Aortic smooth muscle cell (primary cell): ENCODE results near the gene CCT3. TPM values are rescaled to one million over a fixed set of nuclear protein-coding genes. Genes with fewer than 3 reads are reported as not detected.

Source experiments
- total RNA-seq: library from RNA; depleted of rRNA; stranded (reverse); fragments of >200 nt; gene quantifications from 2 replicates; pipeline ENCODE4 v1.2.3, GENCODE V29; 2014

CCT3 gene
- 291 and 402 TPM in 2 replicates for total RNA-seq

GRCh38 chr1:156338180-156338976 lies at the start of gene CCT3, which contains the start of gene TSACC:
CCT3 (minus strand) TSS chr1:156338292; CDS start chr1:156338184, 108 bp downstream.
TSACC (plus strand) TSS chr1:156338526; CDS start chr1:156339758, 1,232 bp downstream.

DNA sequence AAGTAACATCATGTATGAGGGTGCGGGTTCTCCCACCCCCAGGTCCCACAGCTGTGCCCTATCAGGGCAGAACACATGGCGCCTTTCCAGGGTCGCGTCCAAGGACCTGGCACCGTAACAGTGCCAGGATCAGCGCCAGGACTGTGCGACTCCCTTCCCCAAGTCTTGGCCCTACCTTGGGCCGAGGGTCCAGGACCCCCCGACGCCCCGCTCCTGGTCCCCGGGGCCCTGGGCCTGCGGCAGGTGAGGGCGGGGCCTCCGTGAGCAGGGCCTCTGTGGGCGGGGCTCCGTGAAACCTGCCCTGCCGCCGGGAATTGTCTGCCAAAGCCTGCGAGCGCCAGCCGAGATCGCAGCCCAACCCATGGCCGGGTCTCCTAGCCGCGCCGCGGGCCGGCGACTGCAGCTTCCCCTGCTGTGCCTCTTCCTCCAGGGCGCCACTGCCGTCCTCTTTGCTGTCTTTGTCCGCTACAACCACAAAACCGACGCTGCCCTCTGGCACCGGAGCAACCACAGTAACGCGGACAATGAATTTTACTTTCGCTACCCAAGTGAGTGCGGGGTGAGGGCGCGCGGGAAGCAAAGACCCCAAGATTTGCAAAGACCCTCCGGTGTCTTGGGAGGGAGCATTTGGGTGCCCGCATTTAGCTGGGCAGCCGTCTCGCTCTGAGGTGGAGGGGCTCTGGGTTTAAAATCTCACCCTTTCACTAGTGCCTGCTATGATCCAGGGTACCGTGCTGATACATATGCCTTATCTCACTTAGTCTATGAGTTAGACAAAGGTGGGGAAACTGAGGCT lies 31.0 kb upstream of the CCT3 start, which contains the start of gene RHBG:
Gene RHBG, plus strand, starts transcription at position 323 of the 796 bp plus-strand sequence. Its CDS starts 39 bp downstream, at position 362.

GRCh38 chr1:156298852-156299357 lies 39.2 kb downstream of the CCT3 start, which contains the start of gene VHLL:
VHLL (minus strand) TSS chr1:156299307; CDS start chr1:156299189, 118 bp downstream.

GRCh38 chr1:156295391-156295947 lies 42.6 kb downstream of the CCT3 start, which contains the start of gene GLMP:
GLMP (minus strand) TSS chr1:156295679; CDS start chr1:156295645, 34 bp downstream.

DNA sequence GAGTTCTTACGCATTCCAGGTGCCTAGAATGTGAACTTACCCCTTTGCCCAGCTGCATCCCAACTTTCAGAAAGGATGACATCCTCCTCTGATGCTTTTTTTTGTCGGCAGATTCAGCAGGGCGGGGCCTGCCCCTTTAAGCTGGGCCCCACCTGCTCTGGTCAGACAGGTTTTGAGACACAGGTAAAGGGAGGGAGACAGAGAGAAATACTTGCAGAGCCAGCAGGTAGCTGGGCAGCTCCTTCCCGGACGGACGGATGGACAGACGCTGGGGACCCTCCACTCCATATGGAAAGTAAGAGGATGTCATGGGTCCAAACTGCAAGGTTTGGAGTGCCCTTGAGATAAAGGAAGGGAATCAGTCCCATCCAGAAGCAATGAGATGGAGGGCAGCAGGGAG lies 54.0 kb downstream of the CCT3 start, which contains the start of gene TMEM79:
Gene TMEM79, plus strand, starts transcription at position 214 of the 400 bp plus-strand sequence. CDS start 902 bp downstream, outside the sequence.

GRCh38 chr1:156282479-156283222 lies 55.4 kb downstream of the CCT3 start, which contains the start of gene SMG5:
SMG5 (minus strand) TSS chr1:156282825; CDS start chr1:156282680, 145 bp downstream.

Other genes with a start within 250 kb of the CCT3 start
- 2,412 and 2,559 TPM in 2 replicates for gene LMNA, start 223.6 kb downstream of the CCT3 start, total RNA-seq
- gene SEMA4A, start 184.7 kb downstream of the CCT3 start, total RNA-seq, result 3.0 and 6.8 TPM in 2 replicates
- gene SLC25A44, start 144.2 kb downstream of the CCT3 start, total RNA-seq, result 9.2 and 10.1 TPM in 2 replicates
- 28.5 and 29.5 TPM in 2 replicates for gene PMF1, start 125.3 kb downstream of the CCT3 start, total RNA-seq
- 0.13 TPM in 1 of 2 replicates, not detected in the other for gene BGLAP, start 96.1 kb downstream of the CCT3 start, total RNA-seq
- 0.26 and 0.44 TPM in 2 replicates for gene PAQR6, start 90.2 kb downstream of the CCT3 start, total RNA-seq
- 31.1 and 35.0 TPM in 2 replicates for gene SMG5, start 55.5 kb downstream of the CCT3 start, total RNA-seq
- 1.1 and 1.6 TPM in 2 replicates for gene TMEM79, start 54.0 kb downstream of the CCT3 start, total RNA-seq
- gene GLMP, start 42.6 kb downstream of the CCT3 start, total RNA-seq, result 67.9 and 83.3 TPM in 2 replicates
- 0.26 TPM in 1 of 2 replicates, not detected in the other for gene VHLL, start 39.0 kb downstream of the CCT3 start, total RNA-seq
- gene TSACC, start 234 bp upstream of the CCT3 start, total RNA-seq, result not detected in 2 replicates
- not detected in 2 replicates for gene RHBG, start 30.9 kb upstream of the CCT3 start, total RNA-seq
- gene MEF2D, start 162.5 kb upstream of the CCT3 start, total RNA-seq, result 6.3 and 13.2 TPM in 2 replicates
- gene IQGAP3, start 234.3 kb upstream of the CCT3 start, total RNA-seq, result 18.8 and 25.0 TPM in 2 replicates
- gene TTC24, start 241.4 kb upstream of the CCT3 start, total RNA-seq, result not detected in 2 replicates